CD14-positive monocyte (primary cell): Measurements from ENCODE around the gene CENPP. TPM values are rescaled to one million over a fixed set of nuclear protein-coding genes. Genes with fewer than 3 reads are reported as not detected.

Experiments used
- DNase-seq, 3 donors: peaks; one replicate each; pipeline ENCODE4 v3.0.0-alpha.2; 2011 to 2022
- H2AFZ ChIP-seq: 2 replicates; pipeline ENCODE4 v1.6.0; 2012; ENCODE audit warnings: mild to moderate bottlenecking, low read depth, low read length, inconsistent platforms; ENCODE audit not compliant: insufficient read depth, poor library complexity, severe bottlenecking
- H3K27ac ChIP-seq, 2 donors: 1 replicate in 1 of 2; 2 replicates in 1 of 2; pipeline ENCODE4 v1.5.1; 2012 to 2013; ENCODE audit warnings: low read length in 2 of 2, control low read depth in 1 of 2, inconsistent platforms in 1 of 2, low read depth in 1 of 2, mild to moderate bottlenecking in 1 of 2
- H3K27me3 ChIP-seq, 2 donors: one replicate each; pipeline versions ENCODE4 v1.6.0 to v1.6.1; 2011 to 2013; ENCODE audit warnings: low read length in 2 of 2; ENCODE audit not compliant: control insufficient read depth in 2 of 2, insufficient read depth in 2 of 2
- H3K36me3 ChIP-seq, 2 donors: replicated peaks in 1 of 2; 1 replicate in 1 of 2; 2 replicates in 1 of 2; pipeline versions ENCODE4 v1.5.1 to v1.6.1; 2012 to 2013; ENCODE audit warnings: low read length in 2 of 2, control low read depth in 1 of 2, inconsistent platforms in 1 of 2, mild to moderate bottlenecking in 1 of 2; ENCODE audit not compliant: insufficient read depth in 2 of 2, control insufficient read depth in 1 of 2
- H3K4me1 ChIP-seq, 2 donors: 1 replicate in 1 of 2; 2 replicates in 1 of 2; pipeline versions ENCODE4 v1.5.1 to v1.6.1; 2012 to 2013; ENCODE audit warnings: low read length in 2 of 2, control low read depth in 1 of 2, inconsistent platforms in 1 of 2, mild to moderate bottlenecking in 1 of 2, moderate library complexity in 1 of 2; ENCODE audit not compliant: insufficient read depth in 2 of 2, control insufficient read depth in 1 of 2
- H3K4me2 ChIP-seq: replicated peaks from 2 replicates; pipeline ENCODE3; 2012; ENCODE audit warnings: low read length, moderate library complexity, mild to moderate bottlenecking; ENCODE audit not compliant: poor library complexity, severe bottlenecking; ENCODE audit errors: extremely low read depth
- H3K4me3 ChIP-seq, 3 experiments: fragments of 200-600 bp in 1 of 3; sonication (generic) in 1 of 3; replicated peaks in 1 of 3; 1 replicate in 2 of 3; 2 replicates in 1 of 3; pipeline ENCODE4 v1.5.1; 2011 to 2013; ENCODE audit warnings: low read length in 3 of 3, mild to moderate bottlenecking in 3 of 3, control low read depth in 2 of 3, low read depth in 2 of 3, inconsistent platforms in 1 of 3, moderate library complexity in 1 of 3
- H3K79me2 ChIP-seq: 2 replicates; pipeline ENCODE4 v1.6.0; 2012; ENCODE audit warnings: mild to moderate bottlenecking, control low read depth, inconsistent platforms, low read length, moderate library complexity; ENCODE audit not compliant: insufficient read depth
- H3K9ac ChIP-seq: 2 replicates; pipeline ENCODE4 v1.6.0; 2017; ENCODE audit warnings: low read length, mild to moderate bottlenecking; ENCODE audit not compliant: insufficient read depth, poor library complexity, severe bottlenecking
- H3K9me3 ChIP-seq, 2 donors: replicated peaks in 1 of 2; 1 replicate in 1 of 2; 2 replicates in 1 of 2; pipeline versions ENCODE4 v1.5.1 to v1.6.1; 2012 to 2013; ENCODE audit warnings: low read length in 2 of 2, control low read depth in 1 of 2; ENCODE audit not compliant: control insufficient read depth in 1 of 2, insufficient read depth in 1 of 2
- H4K20me1 ChIP-seq: 2 replicates; pipeline ENCODE4 v1.6.0; 2012; ENCODE audit warnings: mild to moderate bottlenecking, low read length, control low read depth, moderate library complexity; ENCODE audit not compliant: insufficient read depth
- H3K27ac Mint-ChIP-seq, 7 donors: one replicate each; pipeline ENCODE4 v1.8.0; 2020; ENCODE audit warnings: mild to moderate bottlenecking in 7 of 7, mixed read lengths in 7 of 7, moderate library complexity in 6 of 7, inconsistent platforms in 2 of 7
- H3K27me3 Mint-ChIP-seq, 3 donors: one replicate each; pipeline ENCODE4 v1.8.0; 2021 to 2022; ENCODE audit warnings: low read depth in 3 of 3, mild to moderate bottlenecking in 3 of 3, mixed read lengths in 3 of 3, moderate library complexity in 3 of 3, inconsistent platforms in 1 of 3
- H3K36me3 Mint-ChIP-seq, 2 donors: one replicate each; pipeline ENCODE4 v1.8.0; 2020; ENCODE audit warnings: mixed read lengths in 2 of 2, inconsistent platforms in 1 of 2, mild to moderate bottlenecking in 1 of 2
- H3K4me1 Mint-ChIP-seq: one replicate; pipeline ENCODE4 v1.8.0; 2020; ENCODE audit warnings: mild to moderate bottlenecking, mixed read lengths
- H3K4me3 Mint-ChIP-seq, 2 donors: one replicate each; pipeline ENCODE4 v1.8.0; 2020; ENCODE audit warnings: mild to moderate bottlenecking in 2 of 2, mixed read lengths in 2 of 2, moderate library complexity in 1 of 2
- H3K9me3 Mint-ChIP-seq, 7 donors: one replicate each; pipeline ENCODE4 v1.8.0; 2020 to 2022; ENCODE audit warnings: mixed read lengths in 7 of 7, mild to moderate bottlenecking in 6 of 7, moderate library complexity in 6 of 7, inconsistent platforms in 2 of 7
- CTCF ChIP-seq: fragments of 200-600 bp; IDR thresholded peaks from one replicate; pipeline ENCODE4 v1.8.0; 2022; ENCODE audit warnings: antibody characterized with exemption, mild to moderate bottlenecking
- WGBS: methylation state at CpG from one replicate; pipeline ENCODE4 v1.1.5; 2013; ENCODE audit warnings: missing lambda C conversion rate; ENCODE audit not compliant: insufficient coverage; 5-methylcytosine and 5-hydroxymethylcytosine counted together
- intact Hi-C, 2 donors: fragments of 100-400 bp; cut with micrococcal nuclease; formaldehyde crosslinking; loops; one replicate each; pipeline versions ENCODE4 v1.15.0 to v1.15.1; 2023
- polyA plus RNA-seq, 3 donors: library from polyadenylated mRNA; depleted of rRNA in 1 of 3; unstranded in 2 of 3; stranded (reverse) in 1 of 3; fragments of 300-500 nt in 2 of 3; fragments of >200 nt in 1 of 3; fragmentation: Illumina TruSeq in 2 of 3; gene quantifications; 1 replicate in 2 of 3; 2 replicates in 1 of 3; pipeline ENCODE4 v1.2.3, GENCODE V29; 2012 to 2021

The CENPP gene
- polyA plus RNA-seq, 3 donors: 0.50 to 1.1 (median 1.1) TPM

GRCh38 chr9:92333282-92333634 lies 7.5 kb downstream of the CENPP start:
- intact Hi-C loops: no loop called here
- Histone ChIP-seq H3K4me3 (no peak overlapping the region), H3K4me2 (no peak overlapping the region), H3K9me3 (no peaks in the 10 kb centered on the region), H3K9ac (no peak overlapping the region), H3K79me2 (peaks cover 4% of the 10 kb centered on the region), H3K27ac (no peak overlapping the region), H3K36me3 (peaks cover 3 to 29% of the 10 kb centered on the region in 2 donors), H4K20me1 (no peaks in the 10 kb centered on the region), H3K4me1 (no peaks in the 10 kb centered on the region), H2AFZ (no peak overlapping the region), H3K27me3 (no peaks in the 10 kb centered on the region)
- peaks cover 0 to 2% (median 0%) of the 10 kb centered on the region in 3 donors for H3K27me3 Mint-ChIP-seq
- H3K9me3 Mint-ChIP-seq: no peaks in the 10 kb centered on the region
- 94% methylated on average over 2 of the region's 2 CpGs for WGBS
- peaks cover 10 to 38% of the 10 kb centered on the region in 2 donors for H3K36me3 Mint-ChIP-seq
- no peak overlapping the region for H3K4me3 Mint-ChIP-seq
- peak overlapping the region in 1 of 7 donors; percentile 23 for H3K27ac Mint-ChIP-seq
- TF ChIP-seq CTCF: no peak
- DNase-seq: no peak
- peaks cover 1% of the 10 kb centered on the region for H3K4me1 Mint-ChIP-seq

DNA sequence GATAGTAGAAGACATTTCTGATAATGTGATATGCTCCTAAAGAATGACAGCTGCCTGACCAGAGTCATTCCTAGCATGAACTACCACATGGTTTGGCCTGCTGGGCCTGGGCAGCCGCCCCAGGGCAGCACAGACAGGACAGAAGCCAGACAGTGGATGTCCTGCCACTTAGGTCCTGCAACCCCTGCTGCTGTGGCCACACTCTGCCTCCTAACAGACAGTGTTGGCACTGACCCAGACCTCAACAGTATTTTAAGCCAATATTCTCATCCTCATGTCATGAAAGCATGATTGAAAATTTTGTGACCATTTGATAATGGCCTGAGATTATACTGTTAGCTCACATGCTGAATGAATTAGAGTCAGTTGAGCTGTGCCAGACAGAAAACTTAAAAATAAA lies 15.8 kb downstream of the CENPP start:
- H3K36me3 ChIP-seq: peaks cover 3 to 42% of the 10 kb centered on the region in 2 donors
- Mint-ChIP-seq H3K9me3 (peaks cover 0 to 6% (median 2%) of the 10 kb centered on the region in 7 donors), H3K4me3 (no peak overlapping the region), H3K27ac (peak overlapping the region in 1 of 7 donors; percentile 33), H3K27me3 (no peaks in the 10 kb centered on the region), H3K4me1 (no peaks in the 10 kb centered on the region), H3K36me3 (peaks cover 24 to 40% of the 10 kb centered on the region in 2 donors)
- WGBS: 89% methylated on average over 1 of the region's 1 CpG
- no peaks in the 10 kb centered on the region for H3K79me2 ChIP-seq
- H3K9me3 ChIP-seq: no peaks in the 10 kb centered on the region
- H3K4me2 ChIP-seq: no peak overlapping the region
- TF ChIP-seq CTCF: no peak
- no peak overlapping the region for H3K4me3 ChIP-seq
- H4K20me1 ChIP-seq: no peaks in the 10 kb centered on the region
- no peaks in the 10 kb centered on the region for H3K27me3 ChIP-seq
- intact Hi-C loops: no loop called here
- no peak overlapping the region for H3K27ac ChIP-seq
- no peak for DNase-seq
- H2AFZ ChIP-seq: no peak overlapping the region
- H3K4me1 ChIP-seq: no peaks in the 10 kb centered on the region
- H3K9ac ChIP-seq: no peak overlapping the region
